HCT116 (cell line): ENCODE results near the gene KRT15.

ENCODE experiments used
- EZH2 ChIP-seq: fragments of 200-600 bp; sonication (generic); IDR thresholded peaks from 2 replicates; pipeline ENCODE4 v1.6.1; 2017; ENCODE audit warnings: antibody characterized with exemption, mixed run types
- POLR2AphosphoS5 ChIP-seq: IDR thresholded peaks from 2 replicates; pipeline ENCODE4 v1.6.1; 2011; ENCODE audit warnings: mild to moderate bottlenecking, low read depth, low read length, moderate library complexity
- TCF7L2 ChIP-seq: IDR thresholded peaks from 2 replicates; pipeline ENCODE4 v1.7.0; 2011; ENCODE audit warnings: borderline replicate concordance, inconsistent platforms; ENCODE audit not compliant: insufficient read depth, insufficient read length; ENCODE audit errors: extremely low read depth
- TF ChIP-seq, protein P1 (sequence below), 3 experiments: fragments of 200-600 bp in 1 of 3; sonication (generic) in 1 of 3; IDR thresholded peaks in 2 of 3; conservative IDR thresholded peaks in 1 of 3; 2 replicates each; pipeline ENCODE4 v1.5.1; 2012 to 2017; ENCODE audit warnings: low read depth in 2 of 3, low read length in 2 of 3, antibody characterized with exemption in 1 of 3, borderline replicate concordance in 1 of 3, control low read depth in 1 of 3, mild to moderate bottlenecking in 1 of 3, mixed read lengths in 1 of 3, mixed run types in 1 of 3, moderate library complexity in 1 of 3; ENCODE audit not compliant: insufficient read depth in 1 of 3

DNA sequence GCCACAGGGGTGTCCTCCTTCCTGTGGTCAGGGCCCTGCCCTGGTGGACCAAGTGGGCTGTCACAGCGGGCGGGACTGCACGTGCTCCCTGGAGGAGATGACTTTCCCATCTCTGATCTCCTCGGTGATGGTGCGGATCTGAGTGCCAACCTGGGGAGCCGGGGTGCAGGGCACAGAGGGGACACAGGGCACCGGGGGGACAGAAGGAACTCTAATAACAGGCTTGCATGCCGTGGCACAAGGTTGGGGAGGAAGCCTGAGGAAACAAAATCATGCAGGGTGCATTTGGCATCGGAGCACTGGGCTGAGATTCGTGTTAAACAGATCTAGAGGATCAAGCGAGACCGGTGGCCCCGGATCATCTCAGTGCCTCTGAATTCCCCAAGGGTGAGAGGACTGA lies 32.4 kb downstream of the KRT15 start:
- TF ChIP-seq EZH2 (no peak), TCF7L2 (no peak), POLR2AphosphoS5 (no peak)
- TF ChIP-seq, protein P1, sequence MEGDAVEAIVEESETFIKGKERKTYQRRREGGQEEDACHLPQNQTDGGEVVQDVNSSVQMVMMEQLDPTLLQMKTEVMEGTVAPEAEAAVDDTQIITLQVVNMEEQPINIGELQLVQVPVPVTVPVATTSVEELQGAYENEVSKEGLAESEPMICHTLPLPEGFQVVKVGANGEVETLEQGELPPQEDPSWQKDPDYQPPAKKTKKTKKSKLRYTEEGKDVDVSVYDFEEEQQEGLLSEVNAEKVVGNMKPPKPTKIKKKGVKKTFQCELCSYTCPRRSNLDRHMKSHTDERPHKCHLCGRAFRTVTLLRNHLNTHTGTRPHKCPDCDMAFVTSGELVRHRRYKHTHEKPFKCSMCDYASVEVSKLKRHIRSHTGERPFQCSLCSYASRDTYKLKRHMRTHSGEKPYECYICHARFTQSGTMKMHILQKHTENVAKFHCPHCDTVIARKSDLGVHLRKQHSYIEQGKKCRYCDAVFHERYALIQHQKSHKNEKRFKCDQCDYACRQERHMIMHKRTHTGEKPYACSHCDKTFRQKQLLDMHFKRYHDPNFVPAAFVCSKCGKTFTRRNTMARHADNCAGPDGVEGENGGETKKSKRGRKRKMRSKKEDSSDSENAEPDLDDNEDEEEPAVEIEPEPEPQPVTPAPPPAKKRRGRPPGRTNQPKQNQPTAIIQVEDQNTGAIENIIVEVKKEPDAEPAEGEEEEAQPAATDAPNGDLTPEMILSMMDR (IDR thresholded peaks at IDR 0.05 in 2 of 3, conservative IDR thresholded peaks at IDR 0.05 in 1 of 3; ENCODE audit: borderline replicate concordance in 1 of 3, insufficient read depth in 1 of 3, low read depth in 2 of 3, low read length in 2 of 3): no peak
